HG02759 (cell line): ENCODE data around the gene GRAMD2B.
A peak's percentile ranks its signal among the peaks of the same experiment; 100 is the strongest.
"Not testable (repeated sequence)": the region's sequence is repeated elsewhere in the genome, so short reads cannot be mapped to it uniquely, and the experiment has no call there.

Source experiments
- ATAC-seq: cut with Tn5 transposase; IDR thresholded peaks from one replicate; pipeline ENCODE4 v1.9.1; 2021; ENCODE audit warnings: mild to moderate bottlenecking, moderate library complexity; ENCODE audit not compliant: unreplicated experiment

GRAMD2B gene, protein sequence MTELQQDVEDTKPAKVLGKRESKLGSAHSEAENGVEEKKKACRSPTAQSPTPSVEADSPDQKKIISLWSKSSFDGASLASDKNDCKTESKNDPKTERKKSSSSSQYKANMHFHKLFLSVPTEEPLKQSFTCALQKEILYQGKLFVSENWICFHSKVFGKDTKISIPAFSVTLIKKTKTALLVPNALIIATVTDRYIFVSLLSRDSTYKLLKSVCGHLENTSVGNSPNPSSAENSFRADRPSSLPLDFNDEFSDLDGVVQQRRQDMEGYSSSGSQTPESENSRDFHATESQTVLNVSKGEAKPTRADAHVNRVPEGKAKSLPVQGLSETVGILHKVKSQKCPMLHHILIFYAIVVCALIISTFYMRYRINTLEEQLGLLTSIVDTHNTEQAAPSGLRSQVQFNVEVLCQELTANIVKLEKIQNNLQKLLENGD

DNA sequence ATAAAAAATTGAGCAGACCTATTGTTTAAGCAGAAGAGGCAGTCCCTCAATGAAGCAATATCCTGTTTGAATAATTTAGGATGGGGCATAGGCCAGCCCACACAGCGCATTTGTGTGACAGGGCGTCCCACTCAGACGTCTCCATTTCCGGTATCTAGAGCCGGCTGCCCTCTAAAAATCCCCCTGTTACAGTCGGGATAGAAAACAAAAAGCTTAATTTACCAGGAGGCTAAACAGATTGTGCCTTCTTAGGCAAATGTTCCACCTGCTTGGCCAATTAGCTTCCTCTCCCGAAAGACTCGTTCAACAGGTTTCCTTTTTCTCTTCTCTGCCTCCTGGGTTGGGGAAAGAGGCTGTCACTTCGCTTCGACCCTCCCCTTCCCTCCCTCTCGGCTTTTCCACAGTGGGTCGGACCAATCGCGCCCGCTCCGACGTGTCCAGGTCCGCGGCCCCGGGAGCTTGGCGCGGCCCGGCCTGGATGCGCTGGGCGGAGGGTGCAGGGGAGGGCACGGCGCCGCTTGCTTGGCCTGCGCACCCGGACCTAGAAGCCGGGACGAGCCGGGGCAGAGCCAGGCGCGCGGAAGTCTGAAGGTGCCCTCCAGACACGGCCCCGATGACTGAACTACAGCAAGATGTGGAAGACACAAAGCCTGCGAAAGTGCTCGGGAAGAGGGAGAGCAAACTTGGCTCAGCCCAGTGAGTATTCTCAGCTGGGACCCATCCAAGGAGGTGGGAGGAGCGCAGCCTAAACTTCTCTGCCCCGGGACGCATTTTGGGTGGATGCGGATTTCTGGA, at the start of gene GRAMD2B:
TSS of gene GRAMD2B (plus strand) at position 416 of the 795 bp plus-strand sequence. CDS start at position 614, 198 bp downstream.
- ATAC-seq, result peak; percentile 85

DNA sequence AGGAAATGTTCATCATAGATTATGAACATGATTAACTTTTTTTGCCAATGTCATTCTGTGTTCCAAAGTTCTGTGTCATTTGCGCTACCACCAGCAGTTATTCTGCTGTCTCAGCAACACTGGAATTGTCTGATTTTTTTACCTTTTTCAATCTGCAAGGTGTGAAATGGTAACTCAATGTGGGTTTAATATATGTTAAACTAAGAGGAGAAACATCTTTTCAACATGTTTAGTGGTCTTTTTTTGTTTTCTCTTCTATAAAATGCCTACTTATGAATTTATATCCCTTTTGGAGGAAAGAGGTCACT, 49.1 kb upstream of the GRAMD2B start:
- ATAC-seq, result no peak

DNA sequence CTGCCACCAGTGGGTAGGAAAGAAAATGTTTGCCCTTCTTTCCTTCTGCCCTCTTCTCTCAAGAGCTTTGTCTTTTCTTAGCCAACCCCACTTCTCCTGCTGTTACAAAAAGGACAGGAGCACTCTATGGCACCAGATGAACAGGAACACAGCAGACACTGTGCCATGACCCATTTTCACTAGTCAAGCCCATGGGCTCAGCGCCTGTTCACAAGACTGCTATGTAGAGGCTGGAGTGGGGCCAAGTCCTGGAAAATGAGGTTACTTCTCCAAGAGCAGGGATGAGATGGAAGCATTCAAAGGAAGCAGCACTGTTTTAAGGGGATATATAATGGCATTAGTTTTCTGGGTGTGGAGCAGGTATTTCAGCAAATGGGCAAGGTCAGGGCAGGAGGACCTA, 46.8 kb upstream of the GRAMD2B start:
- no peak for ATAC-seq

DNA sequence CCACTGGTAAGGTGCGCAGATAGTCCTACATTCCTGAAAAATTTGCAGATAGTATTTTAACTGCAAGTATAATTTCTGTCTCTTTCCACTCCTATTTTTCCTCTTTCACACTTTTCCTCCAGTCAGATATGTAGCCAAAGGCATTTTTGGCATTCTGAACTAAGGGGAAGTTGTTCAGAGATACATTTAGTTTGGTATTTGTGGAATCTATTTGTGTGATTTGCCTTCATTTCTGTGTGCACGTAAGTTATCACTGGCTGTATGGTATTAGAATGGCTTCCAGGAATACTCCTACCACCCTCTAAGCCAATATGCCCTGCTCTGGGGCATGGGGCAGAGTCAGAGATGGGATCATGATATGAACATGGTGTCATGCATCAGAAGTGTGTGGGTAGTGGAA, 45.8 kb upstream of the GRAMD2B start:
- ATAC-seq, result no peak

DNA sequence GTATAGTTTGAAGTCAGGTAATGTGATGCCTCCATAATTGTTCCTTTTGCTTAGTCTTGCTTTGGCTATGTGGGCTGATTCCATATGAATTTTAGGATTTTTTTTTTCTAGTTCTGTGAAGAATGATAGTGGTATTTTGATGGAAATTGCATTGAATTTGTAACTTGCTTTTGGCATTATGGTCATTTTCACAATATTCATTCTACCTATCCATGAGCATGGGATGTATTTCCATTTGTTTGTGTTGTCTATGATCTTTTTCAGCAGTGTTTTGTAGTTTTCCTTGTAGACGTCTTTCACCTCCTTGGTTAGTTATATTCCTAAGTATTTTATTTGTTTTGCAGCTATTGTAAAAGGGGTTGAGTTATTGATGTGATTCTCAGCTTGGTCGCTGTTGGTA, 42.9 kb upstream of the GRAMD2B start:
- ATAC-seq, result not testable (repeated sequence)

DNA sequence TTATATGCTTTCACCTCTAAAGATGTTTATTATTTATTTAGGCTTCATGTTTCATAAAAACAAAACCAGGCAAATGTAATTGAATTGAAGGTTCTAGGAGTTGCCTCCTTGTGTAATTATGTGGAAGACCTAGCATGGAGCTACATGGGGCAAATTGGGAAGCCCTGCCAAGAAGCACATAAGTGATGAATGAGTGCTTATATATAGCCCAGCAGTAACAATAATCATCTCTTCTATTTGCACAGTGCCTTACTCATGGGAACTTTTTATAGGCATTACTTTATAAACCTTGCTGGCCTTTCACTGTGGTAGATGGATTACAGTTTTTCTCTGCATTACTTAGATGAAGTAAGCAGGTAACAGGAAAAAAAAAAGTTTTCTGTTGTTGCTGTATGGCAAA, 40.0 kb upstream of the GRAMD2B start:
- ATAC-seq, result no peak

DNA sequence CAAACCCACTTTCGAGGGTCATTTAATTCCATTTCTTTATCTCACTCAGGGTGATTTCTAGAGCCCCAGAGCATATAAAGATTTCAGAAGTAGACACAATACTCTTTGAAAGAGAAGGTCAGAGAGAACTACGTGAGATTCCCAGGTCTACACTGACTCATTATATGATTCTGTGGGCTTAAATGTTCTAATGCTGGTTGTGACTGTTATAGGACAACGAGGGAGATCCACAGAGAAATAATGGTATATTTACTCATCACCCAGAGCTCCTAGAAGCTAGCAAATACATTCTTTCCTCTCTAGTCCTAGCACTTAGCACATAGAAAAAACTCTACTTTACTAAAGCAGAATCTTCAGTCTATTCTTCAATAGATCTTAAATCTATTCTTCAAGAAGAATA, 39.4 kb upstream of the GRAMD2B start:
- no peak for ATAC-seq

DNA sequence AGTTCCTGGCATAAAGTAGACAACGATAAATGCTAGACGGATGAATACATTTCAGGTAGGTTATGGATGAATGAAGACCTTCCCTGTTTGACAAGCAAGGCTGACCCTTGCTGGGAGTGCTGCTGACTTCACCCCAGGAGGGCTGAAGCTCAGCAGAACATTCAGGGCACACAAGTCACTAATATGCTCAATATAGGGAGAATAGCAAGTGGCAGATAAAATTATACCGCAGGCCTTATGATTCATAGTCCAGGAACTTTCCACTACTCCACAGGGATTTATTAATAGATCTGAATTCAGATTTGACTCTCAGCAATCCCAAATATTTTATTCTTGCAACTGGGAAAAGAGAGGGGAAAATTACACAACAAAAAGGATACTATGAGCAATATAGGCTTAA, 38.2 kb upstream of the GRAMD2B start:
- ATAC-seq, result no peak

DNA sequence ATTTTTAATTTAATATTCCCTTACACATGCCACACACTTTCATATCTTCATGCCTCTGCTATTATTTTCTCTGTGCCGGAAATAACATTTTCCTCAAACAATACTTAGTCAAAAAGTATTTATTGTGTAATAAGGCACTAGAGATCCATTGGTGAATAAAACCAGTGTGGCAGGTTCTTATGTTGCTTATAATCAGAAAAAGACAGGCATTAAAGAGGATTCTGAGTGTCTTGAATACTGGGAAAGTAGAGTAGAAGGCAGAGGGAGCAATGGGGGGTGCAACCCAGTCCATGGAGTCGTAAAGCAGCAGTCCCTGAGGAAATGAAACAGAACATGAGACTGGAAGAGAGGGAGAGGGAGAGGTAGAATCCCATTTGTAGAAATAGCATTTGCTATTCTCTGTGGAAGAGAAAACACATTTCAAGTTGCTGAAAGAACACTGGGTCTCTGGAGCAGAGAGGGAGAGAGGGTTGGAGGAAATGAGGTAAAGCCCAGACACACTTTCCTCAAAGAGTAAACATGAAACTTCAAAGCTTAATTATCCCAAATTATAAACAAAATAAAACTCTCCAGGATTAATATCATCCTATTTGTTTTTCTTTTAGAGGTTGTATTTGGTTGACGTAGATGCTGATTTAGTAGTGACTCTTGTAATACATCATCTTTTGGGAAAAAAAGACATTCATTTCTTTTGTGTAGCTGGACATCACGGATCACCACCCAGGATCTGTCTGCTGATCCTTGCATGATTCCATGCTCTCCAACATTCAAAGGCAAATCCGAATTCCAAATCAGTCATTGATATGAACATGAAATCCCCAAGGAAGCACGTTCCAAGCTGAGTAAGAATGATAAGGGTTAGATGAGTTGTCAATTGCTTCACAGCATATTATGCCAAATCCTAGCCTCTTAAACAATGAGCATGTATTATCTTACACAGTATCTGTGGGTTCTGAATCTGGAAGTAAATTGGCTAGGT, 37.4 kb upstream of the GRAMD2B start:
- no peak for ATAC-seq

DNA sequence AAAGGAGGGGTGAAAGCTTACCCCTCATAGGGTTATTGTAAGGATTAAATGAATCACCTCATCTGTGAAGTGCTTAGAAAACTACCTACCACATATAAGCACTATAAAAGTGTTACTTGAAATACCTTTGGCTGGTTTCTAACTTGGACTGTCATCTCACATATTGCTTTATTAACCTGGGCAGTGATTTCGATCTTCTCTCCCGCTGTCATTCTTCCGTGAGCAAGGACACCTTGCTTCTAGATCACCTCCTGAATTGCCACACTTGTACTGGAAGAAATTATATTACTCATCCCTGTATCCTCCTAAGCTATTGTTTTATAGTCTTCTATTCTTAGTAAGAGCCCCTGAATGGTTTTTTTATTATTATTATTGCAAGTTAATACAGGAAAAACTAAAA, 34.0 kb upstream of the GRAMD2B start:
- ATAC-seq, result no peak

DNA sequence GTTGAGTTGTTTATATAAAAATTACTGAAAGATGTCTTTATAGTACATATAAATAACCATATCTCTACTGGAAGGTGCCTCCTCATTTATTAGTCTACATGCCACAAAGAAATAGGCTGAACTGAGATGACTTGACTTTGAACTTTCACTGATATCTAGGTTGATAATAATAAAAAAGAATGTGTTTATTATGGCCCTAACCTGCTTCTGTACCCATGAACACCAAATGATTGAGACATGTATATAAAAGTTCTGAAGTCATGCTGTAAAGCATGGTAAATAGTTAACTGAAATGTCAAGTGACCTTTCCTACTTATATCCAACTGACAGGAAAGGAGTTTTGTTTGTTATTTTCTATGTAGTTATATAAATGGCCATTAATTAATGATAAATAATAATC, 33.2 kb upstream of the GRAMD2B start:
- no peak for ATAC-seq

DNA sequence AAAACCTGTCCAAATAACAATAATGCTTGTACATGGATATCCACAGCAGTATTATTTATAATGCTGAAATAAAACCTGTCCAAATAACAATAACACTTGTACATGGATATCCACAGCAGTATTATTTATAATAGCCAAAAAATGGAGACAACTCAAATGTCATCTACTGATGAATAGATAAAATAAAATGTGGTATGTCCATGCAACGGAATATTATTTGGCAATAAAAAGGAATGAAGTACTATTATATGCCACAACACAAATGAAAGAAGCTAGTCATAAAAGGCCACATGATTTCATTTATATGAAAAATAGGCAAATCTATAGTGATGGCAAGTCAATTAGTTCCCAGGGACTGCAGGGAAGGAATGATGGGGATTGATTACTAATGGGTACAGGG, 31.8 kb upstream of the GRAMD2B start:
- no peak for ATAC-seq

DNA sequence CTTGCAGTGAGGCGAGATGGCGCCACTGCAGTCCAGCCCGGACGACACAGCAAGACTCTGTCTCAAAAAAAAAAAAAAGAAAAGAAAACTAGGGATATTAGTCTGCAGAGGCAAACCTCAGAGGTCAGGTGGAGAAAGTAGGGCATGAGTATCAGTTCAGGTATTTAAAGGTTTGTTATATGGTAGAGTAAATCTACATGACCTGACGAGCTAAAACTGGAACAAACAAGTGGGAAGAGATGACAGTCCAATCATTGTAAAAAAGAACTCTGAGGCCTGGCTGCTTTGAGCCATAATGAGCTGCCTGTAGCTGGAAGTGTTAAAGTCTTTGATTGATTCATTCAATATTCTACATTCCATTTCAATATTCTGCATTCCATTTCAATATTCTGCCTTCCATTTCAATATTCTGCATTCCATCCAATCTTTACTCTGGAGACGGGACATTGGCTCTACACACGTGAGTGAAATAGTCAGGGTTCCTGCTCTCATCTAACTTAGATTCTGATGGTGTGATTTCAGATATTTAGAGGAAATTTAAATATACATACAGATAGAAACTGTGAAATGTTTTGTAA, 28.9 kb upstream of the GRAMD2B start:
- ATAC-seq, result no peak

DNA sequence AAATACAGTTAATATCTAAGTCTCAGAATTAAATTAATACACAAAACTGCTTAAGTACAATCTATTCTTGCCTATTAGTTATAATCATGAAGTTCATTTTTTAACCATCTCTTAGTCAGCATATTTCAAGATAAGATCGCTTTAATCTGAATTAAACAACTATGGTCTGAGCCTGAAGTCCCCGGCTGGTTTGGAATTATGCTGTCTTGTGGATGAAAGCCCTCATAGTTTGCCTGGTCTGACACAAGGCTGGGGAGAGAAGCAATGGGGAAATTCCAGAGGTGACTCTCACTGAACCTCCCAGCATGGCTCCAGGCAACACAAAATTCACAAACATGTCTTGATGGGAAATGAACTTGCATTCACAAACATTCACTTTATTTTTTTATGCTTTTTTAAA, 28.0 kb upstream of the GRAMD2B start:
- no peak for ATAC-seq

DNA sequence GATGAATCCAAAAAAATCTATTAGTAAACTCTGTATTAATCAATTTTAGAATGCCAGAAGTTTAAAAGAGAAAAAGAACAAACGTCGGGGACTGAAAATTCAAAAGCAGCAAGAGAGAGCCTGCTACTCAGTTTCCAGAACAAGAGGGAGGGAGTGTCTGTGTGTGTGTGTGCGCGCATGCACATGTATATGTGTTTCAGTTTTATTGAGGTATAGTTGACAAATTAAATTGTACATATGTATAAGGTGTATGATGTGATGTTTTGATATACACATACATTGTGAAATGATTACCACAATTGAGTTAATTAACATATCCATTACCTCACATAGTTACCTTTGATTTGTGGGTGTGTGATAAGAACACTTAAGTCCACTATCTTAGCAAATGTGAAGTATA, 27.6 kb upstream of the GRAMD2B start:
- ATAC-seq, result no peak

DNA sequence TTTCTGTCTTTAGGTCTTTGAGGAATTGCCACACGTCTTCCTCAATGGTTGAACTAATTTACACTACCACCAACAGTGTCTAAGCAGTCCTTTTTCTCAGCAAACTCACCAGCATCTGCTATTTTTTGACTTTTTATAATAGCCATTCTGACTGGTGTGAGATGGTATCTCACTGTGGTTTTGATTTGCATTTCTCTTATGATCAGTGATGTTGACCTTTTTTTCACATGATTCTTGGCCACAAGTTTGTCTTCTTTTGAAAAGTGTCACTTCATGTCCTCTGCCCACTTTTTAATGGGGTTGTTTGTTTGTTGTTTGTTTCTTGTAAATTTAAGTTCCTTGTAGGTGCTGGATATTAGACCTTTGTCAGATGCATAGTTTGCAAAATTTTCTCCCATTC, 26.5 kb upstream of the GRAMD2B start:
- ATAC-seq, result not testable (repeated sequence)

DNA sequence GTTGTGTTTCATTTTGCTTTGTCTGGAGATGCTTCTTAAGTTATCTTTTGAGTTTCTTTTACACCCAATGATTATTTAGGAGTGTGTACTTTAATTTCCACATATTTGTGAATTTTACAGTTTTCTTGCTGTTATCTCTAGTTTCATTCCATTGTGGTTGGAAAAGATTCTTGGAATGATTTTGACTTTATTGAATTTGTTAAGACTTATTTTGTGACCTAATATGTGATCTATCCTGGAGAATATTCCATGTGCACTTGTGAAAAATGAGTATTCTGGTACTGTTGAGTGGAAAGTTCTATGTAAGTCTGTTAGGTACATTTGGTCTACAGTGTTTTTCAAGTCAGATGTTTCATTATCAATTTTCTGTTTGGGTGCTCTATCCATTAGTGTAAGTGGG, 24.4 kb upstream of the GRAMD2B start:
- no peak for ATAC-seq

DNA sequence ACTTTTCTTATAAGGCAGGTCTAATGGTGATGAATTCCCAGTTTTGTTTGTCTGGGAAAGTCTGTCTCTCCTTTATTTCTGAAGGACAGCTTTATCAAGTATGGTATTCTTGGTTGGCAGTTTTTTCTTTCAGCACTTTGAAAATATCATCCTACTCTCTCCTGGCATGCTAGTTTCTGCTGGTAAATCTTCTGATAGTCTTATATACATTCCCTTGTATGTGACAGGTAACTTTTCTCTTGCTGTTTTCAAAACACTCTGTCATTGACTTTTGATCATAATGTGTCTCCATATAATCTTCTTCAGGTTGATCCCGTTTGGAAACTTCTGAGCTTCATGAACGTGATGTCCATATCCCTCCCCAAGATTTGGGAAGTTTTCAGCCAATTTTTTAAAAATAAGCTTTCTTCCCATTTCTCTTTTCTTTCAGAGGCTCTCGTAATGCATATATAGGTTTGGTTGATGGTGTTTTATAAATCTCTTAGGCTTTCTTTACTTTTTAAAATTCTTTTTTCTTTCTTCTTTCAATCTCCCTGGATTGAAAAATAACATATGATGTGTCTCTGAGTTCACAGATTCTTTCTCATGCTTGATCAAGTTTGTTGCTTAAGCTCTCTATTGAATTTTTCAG, 22.5 kb upstream of the GRAMD2B start:
- no peak for ATAC-seq

DNA sequence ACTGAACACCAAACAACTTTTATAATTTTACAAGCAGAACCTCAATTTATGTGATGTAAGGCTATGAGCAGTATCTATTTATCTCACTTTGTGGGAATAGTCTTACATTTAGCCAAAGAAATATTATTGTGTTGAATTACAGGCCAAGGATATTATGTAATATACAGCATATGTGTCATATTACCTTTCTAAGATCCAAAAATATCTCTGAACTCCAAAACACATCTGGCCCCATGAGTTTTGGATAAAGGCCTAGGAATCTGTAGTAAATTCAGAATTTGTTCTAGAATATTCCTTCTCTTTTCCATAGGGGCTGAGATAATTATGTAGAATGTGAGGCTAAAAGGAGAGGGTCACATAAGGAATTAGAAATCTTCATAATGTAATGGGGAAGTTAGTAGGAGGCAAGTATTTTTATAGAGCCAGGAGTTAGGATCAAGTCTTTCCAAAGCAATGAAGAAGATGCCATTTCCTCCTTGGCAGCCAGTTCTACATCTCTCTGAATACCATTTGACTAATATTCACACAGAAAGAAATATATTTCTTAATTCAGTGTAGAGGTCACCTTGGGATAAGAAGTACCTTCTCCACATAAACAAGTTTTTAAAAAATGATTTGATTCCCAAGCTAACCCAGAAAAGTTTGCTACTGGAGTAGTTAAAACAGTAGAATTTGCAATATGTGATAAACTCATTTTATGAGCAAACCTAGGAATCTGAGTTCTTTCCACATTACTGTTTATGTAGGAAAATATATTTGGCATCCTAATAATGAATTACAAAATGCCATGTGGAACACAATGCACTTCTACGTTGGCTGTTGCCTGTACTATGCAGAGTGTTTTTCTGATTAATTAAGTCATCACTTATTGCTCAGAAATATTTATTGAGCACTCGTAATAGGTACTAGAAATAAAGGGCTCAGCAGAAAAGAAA, 20.3 kb upstream of the GRAMD2B start:
- ATAC-seq, result no peak
